Stimulated activated naive CD8-positive, alpha-beta T cell treated with anti-CD3 and anti-CD28 coated beads, Interleukin-15, amount 100 ng/mL, for 72 hours (primary cell): Measurements from ENCODE around the gene ZNF236.
"Not testable (repeated sequence)": the region's sequence is repeated elsewhere in the genome, so short reads cannot be mapped to it uniquely, and the experiment has no call there.

Experiments used
- ATAC-seq: fragments of 150-1000 bp; cut with Tn5 transposase; 2 replicates; pipeline ENCODE4 v1.10.0; 2021; ENCODE audit warnings: mild to moderate bottlenecking, moderate library complexity
- DNase-seq, 2 donors: peaks; one replicate each; pipeline ENCODE4 v3.0.0; 2021 to 2022
- H3K27ac Mint-ChIP-seq, 2 donors: one replicate each; pipeline ENCODE4 v1.8.0; 2022; ENCODE audit warnings: mild to moderate bottlenecking in 2 of 2, mixed read lengths in 2 of 2, moderate library complexity in 2 of 2
- H3K27me3 Mint-ChIP-seq: one replicate; pipeline ENCODE4 v1.8.0; 2022; ENCODE audit warnings: mixed read lengths
- H3K4me1 Mint-ChIP-seq: one replicate; pipeline ENCODE4 v1.8.0; 2022; ENCODE audit warnings: mild to moderate bottlenecking, mixed read lengths
- H3K4me3 Mint-ChIP-seq, 2 donors: one replicate each; pipeline ENCODE4 v1.8.0; 2022; ENCODE audit warnings: mild to moderate bottlenecking in 2 of 2, mixed read lengths in 2 of 2, moderate library complexity in 1 of 2
- H3K9me3 Mint-ChIP-seq, 2 donors: one replicate each; pipeline ENCODE4 v1.8.0; 2022; ENCODE audit warnings: mixed read lengths in 2 of 2

The ZNF236 gene

GRCh38 chr18:76985156-76985950 is 163.0 kb downstream of the ZNF236 start:
- DNase-seq (no peak), ATAC-seq (no peak)
- Mint-ChIP-seq H3K4me3 (no peak overlapping the region), H3K9me3 (no peaks in the 10 kb centered on the region), H3K27ac (no peak overlapping the region), H3K4me1 (peaks cover 9% of the 10 kb centered on the region), H3K27me3 (no peaks in the 10 kb centered on the region)

GRCh38 chr18:76985951-76986236 is 163.5 kb downstream of the ZNF236 start:
- Mint-ChIP-seq H3K4me1 (peaks cover 9% of the 10 kb centered on the region), H3K27ac (peak overlapping the region in 1 of 2 donors; percentile 57), H3K4me3 (no peak overlapping the region), H3K9me3 (no peaks in the 10 kb centered on the region), H3K27me3 (no peaks in the 10 kb centered on the region)
- no peak for ATAC-seq
- no peak for DNase-seq

GRCh38 chr18:76986406-76986805 is 164.0 kb downstream of the ZNF236 start:
- DNase-seq (no peak), ATAC-seq (no peak)
- H3K4me3 Mint-ChIP-seq, result no peak overlapping the region
- peaks cover 9% of the 10 kb centered on the region for H3K4me1 Mint-ChIP-seq
- H3K27ac Mint-ChIP-seq, result peak overlapping the region in 1 of 2 donors; percentile 57
- H3K9me3 Mint-ChIP-seq, result no peaks in the 10 kb centered on the region
- H3K27me3 Mint-ChIP-seq, result no peaks in the 10 kb centered on the region

DNA sequence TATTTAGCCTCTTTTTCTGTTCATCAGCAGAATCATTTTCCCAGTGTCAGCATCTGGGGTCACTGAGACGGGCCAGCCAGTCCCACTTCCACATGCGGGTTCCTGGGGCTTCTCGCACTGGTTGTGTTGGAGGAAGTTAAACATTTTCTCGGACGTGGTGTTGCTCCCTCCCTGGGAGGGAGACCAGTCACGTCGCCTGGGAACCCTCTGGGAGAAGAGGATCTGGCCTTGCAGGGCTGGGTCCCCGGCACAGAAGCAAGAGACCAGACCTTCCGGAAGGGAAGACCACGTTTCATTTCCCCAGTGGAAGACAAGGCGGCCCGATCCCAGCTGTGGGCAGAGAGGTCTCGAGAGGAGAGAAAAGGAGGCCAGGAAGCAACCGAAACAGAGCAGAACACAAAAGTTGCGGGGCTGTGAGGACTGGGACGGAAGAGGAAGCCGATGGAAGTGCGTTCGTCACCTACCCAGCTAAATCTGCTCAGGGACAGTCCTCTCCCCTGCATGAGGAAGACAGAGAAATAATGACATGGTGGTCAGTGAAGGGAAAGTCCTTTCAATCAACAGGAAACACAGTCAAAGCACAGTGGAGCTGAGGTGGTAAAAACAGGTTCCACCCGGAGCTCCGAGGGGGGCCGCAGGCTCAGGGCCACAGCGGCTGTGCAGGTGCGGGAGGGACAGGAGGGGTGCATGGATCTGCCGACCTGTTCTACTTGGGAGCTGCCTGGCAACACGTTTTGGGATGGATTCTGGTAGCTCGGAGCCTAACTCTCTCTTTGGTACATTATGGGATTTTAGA is 165.9 kb downstream of the ZNF236 start:
- H3K4me1 Mint-ChIP-seq, result peaks cover 5% of the 10 kb centered on the region
- H3K4me3 Mint-ChIP-seq, result no peak overlapping the region
- DNase-seq (no peak), ATAC-seq (no peak)
- no peaks in the 10 kb centered on the region for H3K27me3 Mint-ChIP-seq
- H3K27ac Mint-ChIP-seq, result peak overlapping the region in 1 of 2 donors; percentile 88
- H3K9me3 Mint-ChIP-seq, result no peaks in the 10 kb centered on the region

DNA sequence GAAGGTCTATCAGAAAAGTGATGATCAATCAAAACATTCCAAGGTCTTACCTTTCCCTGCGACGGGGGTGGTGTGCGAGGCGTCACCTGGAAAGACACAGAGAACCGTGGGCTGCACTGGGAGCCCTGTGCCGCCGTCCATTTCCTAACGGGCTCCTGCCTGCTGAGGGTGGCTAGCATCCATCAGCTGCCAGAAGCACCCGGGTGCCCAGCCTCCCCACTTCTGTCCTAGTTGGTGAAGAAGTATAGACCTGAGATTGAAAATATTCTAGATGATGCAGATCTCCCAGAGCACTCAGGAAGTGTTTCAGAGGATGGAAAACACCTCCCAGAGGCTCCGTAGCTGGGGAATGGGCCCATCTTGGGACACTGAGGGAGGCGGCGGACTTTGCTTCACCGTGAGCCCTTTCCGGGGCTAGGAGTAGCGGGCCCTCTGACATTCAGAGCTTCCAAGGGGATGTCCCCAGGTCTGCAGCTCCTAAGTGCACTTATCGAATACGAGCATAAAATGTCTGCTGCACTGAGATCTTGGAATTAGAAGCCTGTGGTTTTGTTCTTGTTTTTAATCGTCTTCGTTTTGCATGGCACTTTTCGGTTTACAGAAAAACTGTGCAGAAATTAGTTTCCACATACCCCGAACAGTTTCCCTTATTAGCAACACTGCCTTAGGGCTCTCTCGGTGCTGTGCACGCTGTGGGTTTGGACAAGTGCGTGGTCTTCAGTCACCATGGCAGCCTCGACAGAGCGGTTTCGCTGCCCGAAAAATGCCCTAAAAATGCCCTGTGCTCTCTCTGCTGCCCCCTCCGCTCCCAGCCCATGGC is 166.7 kb downstream of the ZNF236 start:
- Mint-ChIP-seq H3K4me1 (no peaks in the 10 kb centered on the region), H3K4me3 (no peak overlapping the region), H3K27me3 (no peaks in the 10 kb centered on the region), H3K27ac (no peak overlapping the region), H3K9me3 (no peaks in the 10 kb centered on the region)
- DNase-seq (no peak), ATAC-seq (no peak)

GRCh38 chr18:76989647-76990190 is 167.4 kb downstream of the ZNF236 start:
- Mint-ChIP-seq H3K27ac (no peak overlapping the region), H3K9me3 (no peaks in the 10 kb centered on the region), H3K4me3 (no peak overlapping the region), H3K4me1 (no peaks in the 10 kb centered on the region), H3K27me3 (no peaks in the 10 kb centered on the region)
- ATAC-seq (no peak), DNase-seq (no peak)

DNA sequence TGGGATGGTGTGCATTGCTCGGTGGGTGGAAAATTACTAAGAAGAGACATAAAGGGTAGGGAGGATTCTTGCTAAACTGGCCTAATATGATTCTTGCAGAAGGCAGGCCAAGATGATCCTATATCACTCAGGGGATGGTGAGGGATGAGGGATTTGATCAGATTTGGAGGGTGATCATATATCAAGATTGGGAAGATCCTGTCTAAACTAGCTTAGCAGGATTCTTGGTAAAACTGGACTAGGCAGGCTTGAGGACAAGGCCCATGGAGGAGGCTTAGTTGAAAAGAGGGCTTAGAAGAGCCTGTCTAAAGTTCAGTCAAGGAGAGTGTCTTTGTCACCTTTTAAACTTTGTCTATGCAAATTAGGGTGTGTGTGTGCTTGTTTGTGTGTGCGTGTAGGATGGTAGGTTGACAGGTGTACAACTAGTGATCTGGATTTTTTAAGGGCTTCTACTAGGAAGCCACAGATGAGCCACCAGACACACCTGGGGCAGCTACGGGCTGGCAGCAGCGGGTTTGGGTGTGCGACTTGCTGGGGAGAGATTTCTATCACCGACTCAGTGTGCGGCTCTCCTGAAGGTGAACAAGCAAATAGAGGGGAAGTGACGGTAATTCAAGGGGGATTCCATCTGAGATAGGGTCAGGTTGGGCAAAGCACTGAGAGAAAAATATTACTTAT is 168.1 kb downstream of the ZNF236 start:
- H3K9me3 Mint-ChIP-seq, ATAC-seq, H3K4me1 Mint-ChIP-seq, DNase-seq, H3K27me3 Mint-ChIP-seq, H3K4me3 Mint-ChIP-seq: not testable (repeated sequence)
- H3K27ac Mint-ChIP-seq, result peak overlapping the region in 1 of 2 donors; percentile 65

- DNase-seq (no peak), ATAC-seq (no peak)
- H3K9me3 Mint-ChIP-seq, result no peaks in the 10 kb centered on the region
- H3K4me1 Mint-ChIP-seq, result no peaks in the 10 kb centered on the region
- H3K27me3 Mint-ChIP-seq, result no peaks in the 10 kb centered on the region
- H3K27ac Mint-ChIP-seq, result no peak overlapping the region
- H3K4me3 Mint-ChIP-seq, result no peak overlapping the region
Measured at GRCh38 chr18:76991021-76991688, 168.8 kb downstream of the ZNF236 start.

DNA sequence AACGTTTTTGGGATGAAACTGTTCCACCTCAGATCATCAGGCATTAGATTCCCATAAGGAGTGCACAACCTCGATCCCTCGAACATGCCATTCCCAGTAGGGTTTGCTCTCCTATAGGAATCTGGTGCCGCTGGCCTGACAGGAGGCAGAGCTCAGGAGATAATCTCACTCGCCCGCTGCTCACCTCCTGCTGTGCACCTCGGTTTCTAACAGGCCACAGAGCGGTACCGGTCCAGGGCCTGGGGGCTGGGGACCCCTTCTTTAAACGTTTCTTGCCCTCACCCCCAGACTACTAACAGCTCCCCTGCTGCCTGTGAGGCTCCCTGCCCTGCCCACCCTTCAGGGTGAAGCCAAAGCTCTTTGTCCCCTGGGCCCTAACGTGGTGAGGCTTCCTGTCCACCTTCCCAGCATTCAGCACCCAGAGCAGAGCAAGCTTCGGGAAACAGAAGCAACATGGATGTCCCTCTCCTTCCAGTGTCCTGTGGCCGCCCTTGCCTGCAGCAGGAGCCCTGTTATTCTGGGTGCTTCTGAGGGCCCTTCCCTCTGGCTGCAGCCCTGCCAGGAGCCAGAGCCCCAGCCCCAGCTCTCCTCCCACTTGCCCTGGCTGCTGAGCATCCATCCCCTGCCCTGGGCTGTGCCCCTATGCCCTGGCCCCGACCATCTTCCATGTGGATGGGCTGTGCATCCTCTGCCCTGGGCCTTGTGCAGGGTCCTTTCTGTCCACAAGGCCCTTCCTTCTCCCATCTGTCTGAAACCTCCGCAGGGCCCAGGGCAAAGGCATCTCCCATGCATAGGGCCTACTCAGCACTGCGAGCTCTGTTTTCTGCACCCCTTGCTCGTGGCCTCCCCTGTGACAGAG is 170.1 kb downstream of the ZNF236 start:
- H3K4me1 Mint-ChIP-seq, result no peaks in the 10 kb centered on the region
- ATAC-seq (peak; percentile 40), DNase-seq (no peak)
- no peaks in the 10 kb centered on the region for H3K9me3 Mint-ChIP-seq
- H3K4me3 Mint-ChIP-seq, result no peak overlapping the region
- H3K27me3 Mint-ChIP-seq, result no peaks in the 10 kb centered on the region
- peak overlapping the region in 1 of 2 donors; percentile 45 for H3K27ac Mint-ChIP-seq

DNA sequence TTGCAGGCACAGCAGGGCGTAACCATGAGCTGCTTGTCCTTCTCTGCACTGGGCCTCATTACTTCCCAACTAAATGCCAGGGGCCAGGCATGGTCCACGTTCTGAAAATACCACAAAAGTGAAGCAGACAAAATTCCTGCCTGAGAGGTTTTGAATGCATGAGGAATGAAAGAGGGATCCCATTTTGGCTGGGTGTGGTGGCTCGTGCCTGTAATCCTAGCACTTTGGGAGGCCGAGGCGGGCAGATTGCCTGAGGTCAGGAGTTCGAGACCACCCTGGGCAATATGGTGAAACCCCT is 170.7 kb downstream of the ZNF236 start:
- peak overlapping the region in 1 of 2 donors; percentile 3 for H3K27ac Mint-ChIP-seq

GRCh38 chr18:76993573-76993972 is 171.2 kb downstream of the ZNF236 start:
- ATAC-seq, result no peak
- Mint-ChIP-seq H3K27me3 (no peaks in the 10 kb centered on the region), H3K4me1 (no peaks in the 10 kb centered on the region), H3K4me3 (no peak overlapping the region), H3K27ac (no peak overlapping the region), H3K9me3 (no peaks in the 10 kb centered on the region)
- DNase-seq, result no peak

More for the DNA sequence above, 170.7 kb downstream of the ZNF236 start:
- Mint-ChIP-seq H3K27me3 (no peaks in the 10 kb centered on the region), H3K4me3 (no peak overlapping the region), H3K9me3 (no peaks in the 10 kb centered on the region), H3K4me1 (no peaks in the 10 kb centered on the region)
- no peak for DNase-seq
- ATAC-seq, result no peak

DNA sequence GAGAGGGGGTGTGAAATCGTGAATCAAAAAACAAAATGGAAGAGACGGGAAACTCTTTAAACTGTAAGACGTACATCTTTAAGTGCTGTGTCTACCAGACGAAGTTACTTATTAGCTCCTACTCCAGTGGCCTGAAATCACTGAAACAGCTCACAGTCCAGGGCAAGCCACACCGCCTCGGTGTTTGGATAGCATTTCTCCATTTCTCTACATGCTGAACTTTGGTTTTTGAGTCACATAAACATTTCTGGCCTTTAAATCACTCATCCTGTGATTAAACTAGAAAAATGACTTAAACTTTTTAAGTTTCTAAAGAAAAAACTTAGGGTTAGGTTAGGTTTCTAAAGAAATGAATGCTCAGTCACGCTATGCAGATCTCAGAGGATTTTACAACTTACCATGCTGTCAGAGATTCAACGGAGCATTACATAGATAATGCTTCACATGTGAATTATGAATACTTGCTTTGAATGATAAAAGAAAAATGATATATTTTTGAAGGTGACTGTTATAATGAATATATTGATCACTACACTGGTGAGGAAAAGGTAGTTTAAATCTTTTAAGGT is 171.8 kb downstream of the ZNF236 start:
- no peak for DNase-seq

DNA sequence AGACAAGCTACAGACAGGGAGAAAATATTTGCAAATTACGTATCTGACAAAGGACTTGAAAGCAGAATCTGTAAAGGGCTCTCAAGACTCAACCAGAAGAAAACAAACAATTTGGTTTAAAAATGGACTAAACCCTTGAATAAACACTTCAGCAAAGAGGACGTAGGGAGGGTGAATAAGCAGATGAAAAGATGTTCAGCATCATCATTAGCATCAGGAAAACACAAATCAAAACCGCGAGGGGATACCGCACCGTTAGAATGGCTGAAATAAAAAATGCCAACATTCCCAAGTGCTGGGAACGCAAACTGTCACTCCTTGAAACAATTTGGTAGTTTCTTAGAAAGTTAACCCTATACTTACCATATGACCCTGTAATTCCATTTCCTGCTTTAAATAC is 173.5 kb downstream of the ZNF236 start:
- Mint-ChIP-seq H3K27ac (no peak overlapping the region), H3K4me1 (peaks cover 5% of the 10 kb centered on the region)

More for the DNA sequence above, 171.8 kb downstream of the ZNF236 start:
- Mint-ChIP-seq H3K27ac (no peak overlapping the region), H3K4me3 (no peak overlapping the region), H3K27me3 (no peaks in the 10 kb centered on the region), H3K4me1 (no peaks in the 10 kb centered on the region), H3K9me3 (no peaks in the 10 kb centered on the region)
- no peak for ATAC-seq

DNA sequence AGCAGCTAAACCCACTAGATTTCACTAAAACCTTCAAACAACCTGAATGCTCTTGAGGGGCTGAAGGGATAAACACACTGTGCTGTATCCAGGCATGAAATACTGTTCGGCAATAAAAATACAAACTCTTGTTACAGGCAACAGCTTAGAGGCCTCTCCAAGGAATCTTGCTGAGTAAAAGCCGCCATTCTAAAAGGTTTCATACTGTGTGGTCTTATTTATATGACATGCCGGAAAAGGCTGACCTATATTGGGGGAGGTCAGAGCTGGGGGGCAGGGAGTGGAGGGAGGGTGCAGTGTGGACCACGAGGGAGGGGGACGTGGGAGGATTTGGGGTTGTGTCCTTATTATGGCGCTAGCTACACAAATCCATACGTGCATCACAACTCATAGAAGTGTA is 174.1 kb downstream of the ZNF236 start:
- DNase-seq (no peak), ATAC-seq (no peak)
- Mint-ChIP-seq H3K27me3 (no peaks in the 10 kb centered on the region), H3K27ac (no peak overlapping the region), H3K9me3 (no peaks in the 10 kb centered on the region), H3K4me3 (no peak overlapping the region), H3K4me1 (peaks cover 5% of the 10 kb centered on the region)

More for the DNA sequence above, 173.5 kb downstream of the ZNF236 start:
- Mint-ChIP-seq H3K27me3 (no peaks in the 10 kb centered on the region), H3K9me3 (no peaks in the 10 kb centered on the region), H3K4me3 (no peak overlapping the region)
- DNase-seq (no peak), ATAC-seq (no peak)
